Measurements from ENCODE around the gene GPC6. TPM values are rescaled to one million over a fixed set of nuclear protein-coding genes. Genes with fewer than 3 reads are reported as not detected.
"Not testable (repeated sequence)": the region's sequence is repeated elsewhere in the genome, so short reads cannot be mapped to it uniquely, and the experiment has no call there.

The GPC6 gene
- polyA plus RNA-seq, 6 donors from 2014 or later, result not detected

- not testable (repeated sequence) for H3K4me3 Mint-ChIP-seq; H3K4me1 Mint-ChIP-seq; DNase-seq; H3K27me3 Mint-ChIP-seq; ATAC-seq (ENCODE audit: low read depth in 2 of 2); H3K36me3 Mint-ChIP-seq; H3K27ac Mint-ChIP-seq
- peaks cover 0 to 16% (median 3%) of the 10 kb centered on the region in 7 donors for H3K9me3 Mint-ChIP-seq
These were observed 97.3 kb downstream of the GPC6 start for GRCh38 chr13:93323880-93324279.

DNA sequence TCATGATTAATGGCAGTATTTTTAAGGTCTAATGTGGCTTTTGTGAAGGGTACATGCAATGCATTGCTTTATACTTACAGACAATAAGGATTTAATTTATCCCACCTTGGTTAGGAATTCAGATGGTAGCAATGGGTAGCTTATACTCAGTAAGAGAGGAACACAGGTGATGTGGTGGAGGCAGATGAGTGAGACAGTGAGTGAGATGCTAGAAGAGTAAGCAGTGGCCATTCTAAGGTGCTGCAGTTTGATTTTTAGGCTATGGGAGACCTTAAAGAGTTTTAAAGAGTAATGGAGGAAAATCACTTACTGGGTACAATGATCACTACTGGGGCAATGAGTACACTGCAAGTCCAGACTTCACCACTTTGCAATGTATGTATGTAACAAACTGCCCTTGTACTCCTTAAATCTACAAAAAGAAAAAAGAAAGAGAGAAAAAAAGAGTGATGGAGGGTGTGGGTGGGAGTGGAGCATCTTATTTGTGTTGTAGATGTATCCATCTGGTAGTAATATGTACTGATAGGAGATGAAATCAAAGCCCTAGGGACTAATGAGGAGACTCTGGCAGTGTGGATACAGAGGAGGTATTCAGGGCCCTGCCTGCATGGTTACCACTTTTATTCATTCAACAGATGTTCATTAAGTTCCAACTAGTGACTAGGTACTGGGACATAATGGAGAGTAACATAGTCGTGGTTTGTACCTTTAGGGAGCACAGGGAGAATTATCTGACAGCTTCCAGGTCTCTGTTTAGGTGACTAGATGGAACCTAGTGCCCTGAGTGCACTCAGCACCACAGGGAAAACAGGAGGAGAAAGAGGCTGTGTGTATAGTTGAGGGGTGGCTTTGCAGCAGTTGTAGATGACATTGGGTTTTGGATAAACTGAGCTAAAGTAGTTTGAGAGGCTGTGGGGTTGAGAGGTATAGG, 99.0 kb downstream of the GPC6 start:
- Mint-ChIP-seq H3K4me3 (no peak overlapping the region), H3K9me3 (peaks cover 1 to 16% (median 3%) of the 10 kb centered on the region in 7 donors), H3K36me3 (no peaks in the 10 kb centered on the region), H3K4me1 (no peaks in the 10 kb centered on the region), H3K27ac (no peak overlapping the region), H3K27me3 (no peaks in the 10 kb centered on the region)
- ATAC-seq (ENCODE audit: low read depth in 2 of 2) (no peak), DNase-seq (no peak)

DNA sequence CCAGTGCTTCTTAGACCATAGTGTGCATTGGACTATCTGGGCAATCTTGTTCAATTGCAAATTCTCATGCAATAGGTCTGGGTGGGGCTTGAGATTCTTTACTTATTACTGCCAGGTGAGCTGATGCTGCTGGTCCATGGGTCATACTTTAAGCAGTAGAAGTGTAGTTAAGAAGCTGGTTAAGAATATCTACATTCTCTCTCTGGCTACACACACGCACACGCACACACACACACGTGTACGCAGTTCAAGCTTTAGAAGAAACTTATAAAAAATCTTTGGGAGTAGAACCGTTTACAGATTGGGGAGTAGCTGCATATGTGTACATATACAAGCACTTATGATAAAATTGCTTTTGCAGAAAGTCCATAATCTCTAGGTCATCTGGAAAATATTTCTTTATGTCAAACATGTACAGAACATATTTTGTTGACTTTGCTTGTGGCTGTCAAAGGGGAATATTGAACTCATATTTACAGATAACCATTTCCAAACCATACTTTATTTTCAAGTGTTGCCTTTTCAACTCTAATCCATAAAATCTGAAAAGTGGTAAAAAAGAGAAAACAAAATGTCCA, 99.7 kb downstream of the GPC6 start:
- Mint-ChIP-seq H3K9me3 (peaks cover under 1 to 16% (median 3%) of the 10 kb centered on the region in 7 donors), H3K27ac (no peak overlapping the region), H3K36me3 (no peaks in the 10 kb centered on the region), H3K27me3 (no peaks in the 10 kb centered on the region), H3K4me3 (no peak overlapping the region), H3K4me1 (no peaks in the 10 kb centered on the region)
- DNase-seq (no peak), ATAC-seq (ENCODE audit: low read depth in 2 of 2) (no peak)

DNA sequence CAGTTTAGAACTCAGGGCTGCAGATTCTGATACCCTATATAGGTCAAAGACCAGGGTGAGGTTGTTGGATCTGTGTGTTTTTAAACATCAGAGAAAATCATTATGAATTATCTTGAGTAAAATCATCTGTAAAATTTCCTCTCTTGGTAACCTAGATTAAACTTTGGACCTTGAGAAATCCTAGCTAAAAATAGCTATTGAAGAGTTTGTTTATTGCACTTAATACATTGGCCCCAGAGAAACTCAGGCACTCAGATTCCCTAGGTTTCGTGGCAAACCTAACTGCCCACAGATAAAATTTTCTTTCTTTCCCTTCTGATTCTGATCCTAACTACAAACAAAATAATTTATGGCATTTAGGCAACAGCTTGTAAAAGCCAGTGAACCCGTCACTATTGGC, 102.3 kb downstream of the GPC6 start:
- Mint-ChIP-seq H3K4me3 (no peak overlapping the region), H3K27ac (no peak overlapping the region), H3K9me3 (peaks cover 0 to 15% (median 3%) of the 10 kb centered on the region in 7 donors), H3K36me3 (no peaks in the 10 kb centered on the region), H3K4me1 (no peaks in the 10 kb centered on the region), H3K27me3 (no peaks in the 10 kb centered on the region)
- no peak for ATAC-seq (ENCODE audit: low read depth in 2 of 2)
- DNase-seq, result no peak

DNA sequence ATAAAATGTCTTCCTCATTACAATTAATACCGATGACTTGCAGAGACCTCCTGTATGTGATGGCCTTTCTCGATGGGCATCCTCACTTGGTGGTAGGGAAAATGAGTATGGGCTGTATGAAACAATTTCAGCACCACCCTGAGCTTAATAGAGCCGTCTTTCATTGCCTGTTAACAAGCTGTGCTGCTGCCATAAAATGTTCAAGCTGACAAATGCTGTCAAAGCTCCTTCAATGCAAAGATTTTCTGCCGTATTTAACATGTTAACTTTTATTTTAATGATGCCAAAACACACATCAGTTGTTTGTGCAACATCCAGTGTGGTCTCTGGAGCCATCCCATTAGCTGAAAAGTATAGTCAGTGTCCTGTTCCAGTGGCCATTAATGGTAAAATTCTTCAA, 110.1 kb downstream of the GPC6 start:
- H3K4me3 Mint-ChIP-seq, result no peak overlapping the region
- no peak for DNase-seq
- peaks cover 0 to 23% (median 4%) of the 10 kb centered on the region in 7 donors for H3K9me3 Mint-ChIP-seq
- H3K36me3 Mint-ChIP-seq, result no peaks in the 10 kb centered on the region
- no peaks in the 10 kb centered on the region for H3K27me3 Mint-ChIP-seq
- no peak overlapping the region for H3K27ac Mint-ChIP-seq
- no peak for ATAC-seq (ENCODE audit: low read depth in 2 of 2)
- no peaks in the 10 kb centered on the region for H3K4me1 Mint-ChIP-seq

DNA sequence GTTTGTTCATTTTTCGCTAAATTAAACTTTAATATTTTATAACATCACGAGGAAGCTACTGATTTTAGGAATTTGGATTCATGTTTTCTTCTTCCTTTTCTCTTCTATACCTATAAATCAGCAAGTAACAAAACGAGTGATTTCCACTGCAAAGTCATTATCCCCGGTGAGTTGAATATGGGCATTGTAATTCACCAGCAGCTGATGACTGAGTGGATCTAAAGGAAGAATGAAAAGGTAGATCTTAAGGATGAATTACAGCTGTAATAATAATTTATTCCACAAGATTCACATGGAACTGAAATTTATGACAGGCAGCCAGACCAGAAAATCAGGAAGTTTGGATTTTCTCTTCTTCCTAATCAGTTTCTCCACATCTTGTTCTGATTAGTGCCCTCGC, 111.4 kb downstream of the GPC6 start:
- Mint-ChIP-seq H3K27ac (no peak overlapping the region), H3K9me3 (peaks cover 0 to 17% (median 7%) of the 10 kb centered on the region in 7 donors), H3K36me3 (no peaks in the 10 kb centered on the region)

GRCh38 chr13:93338906-93339305, 112.3 kb downstream of the GPC6 start:
- no peak overlapping the region for H3K27ac Mint-ChIP-seq

More for the DNA sequence above, 111.4 kb downstream of the GPC6 start:
- Mint-ChIP-seq H3K4me3 (no peak overlapping the region), H3K4me1 (no peaks in the 10 kb centered on the region), H3K27me3 (no peaks in the 10 kb centered on the region)
- ATAC-seq (ENCODE audit: low read depth in 2 of 2), result no peak
- no peak for DNase-seq

DNA sequence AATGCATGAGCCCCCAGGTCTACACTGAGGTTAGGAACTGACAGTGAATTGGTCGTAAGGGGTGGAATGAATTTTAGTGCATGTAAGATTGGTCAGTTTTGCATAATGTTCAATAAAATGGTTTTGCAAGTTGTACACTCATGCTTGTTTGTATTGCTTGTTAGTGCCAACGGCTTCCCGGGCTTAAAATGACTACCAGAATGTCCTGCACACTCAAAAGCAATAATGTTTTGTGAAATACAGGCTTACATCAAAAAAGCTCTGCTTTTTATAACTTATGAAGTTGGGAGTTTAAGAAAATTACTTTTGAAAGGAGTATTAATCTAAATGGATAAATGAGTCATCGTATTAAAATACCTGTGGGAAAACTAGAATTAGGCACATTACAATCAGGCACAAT, 112.9 kb downstream of the GPC6 start:
- ATAC-seq (ENCODE audit: low read depth in 2 of 2) (no peak), DNase-seq (no peak)
- H3K4me3 Mint-ChIP-seq, result no peak overlapping the region
- H3K27me3 Mint-ChIP-seq, result no peaks in the 10 kb centered on the region
- no peak overlapping the region for H3K27ac Mint-ChIP-seq
- no peaks in the 10 kb centered on the region for H3K4me1 Mint-ChIP-seq
- no peaks in the 10 kb centered on the region for H3K36me3 Mint-ChIP-seq
- peaks cover 0 to 18% (median 12%) of the 10 kb centered on the region in 7 donors for H3K9me3 Mint-ChIP-seq

More at GRCh38 chr13:93338906-93339305, 112.3 kb downstream of the GPC6 start:
- ATAC-seq (ENCODE audit: low read depth in 2 of 2), result no peak
- DNase-seq, result no peak
- H3K36me3 Mint-ChIP-seq, result no peaks in the 10 kb centered on the region
- no peaks in the 10 kb centered on the region for H3K4me1 Mint-ChIP-seq
- no peaks in the 10 kb centered on the region for H3K27me3 Mint-ChIP-seq
- H3K9me3 Mint-ChIP-seq, result peaks cover 0 to 16% (median 12%) of the 10 kb centered on the region in 7 donors
- no peak overlapping the region for H3K4me3 Mint-ChIP-seq

GRCh38 chr13:93341517-93341916, 114.9 kb downstream of the GPC6 start:
- Mint-ChIP-seq H3K27me3 (no peaks in the 10 kb centered on the region), H3K27ac (no peak overlapping the region), H3K4me3 (no peak overlapping the region), H3K36me3 (no peaks in the 10 kb centered on the region), H3K4me1 (no peaks in the 10 kb centered on the region), H3K9me3 (peaks cover 0 to 18% (median 6%) of the 10 kb centered on the region in 7 donors)
- no peak for ATAC-seq (ENCODE audit: low read depth in 2 of 2)
- DNase-seq, result no peak

DNA sequence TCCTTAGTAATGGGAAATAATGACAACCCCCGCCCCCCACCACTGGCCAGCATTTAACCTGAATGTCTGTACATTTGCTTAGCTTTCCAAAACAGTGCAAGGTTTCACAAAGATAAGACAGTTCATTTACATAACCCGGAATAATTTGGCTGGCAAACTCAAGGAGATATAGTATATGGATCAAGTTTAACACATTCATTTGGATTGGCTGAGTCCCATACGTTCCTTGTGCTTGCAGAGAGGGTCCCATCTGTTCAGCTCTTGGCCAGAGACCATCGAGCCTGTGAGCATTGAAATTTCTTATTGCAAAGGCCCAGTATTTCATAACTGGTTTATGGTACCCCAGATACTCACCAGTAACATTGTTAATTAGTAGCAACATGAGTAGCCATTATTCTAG, 116.5 kb downstream of the GPC6 start:
- H3K4me3 Mint-ChIP-seq, result no peak overlapping the region
- no peak overlapping the region for H3K27ac Mint-ChIP-seq
- no peaks in the 10 kb centered on the region for H3K36me3 Mint-ChIP-seq
- DNase-seq, result no peak
- H3K4me1 Mint-ChIP-seq, result no peaks in the 10 kb centered on the region
- no peaks in the 10 kb centered on the region for H3K27me3 Mint-ChIP-seq
- no peak for ATAC-seq (ENCODE audit: low read depth in 2 of 2)
- peaks cover 0 to 21% (median 8%) of the 10 kb centered on the region in 7 donors for H3K9me3 Mint-ChIP-seq

DNA sequence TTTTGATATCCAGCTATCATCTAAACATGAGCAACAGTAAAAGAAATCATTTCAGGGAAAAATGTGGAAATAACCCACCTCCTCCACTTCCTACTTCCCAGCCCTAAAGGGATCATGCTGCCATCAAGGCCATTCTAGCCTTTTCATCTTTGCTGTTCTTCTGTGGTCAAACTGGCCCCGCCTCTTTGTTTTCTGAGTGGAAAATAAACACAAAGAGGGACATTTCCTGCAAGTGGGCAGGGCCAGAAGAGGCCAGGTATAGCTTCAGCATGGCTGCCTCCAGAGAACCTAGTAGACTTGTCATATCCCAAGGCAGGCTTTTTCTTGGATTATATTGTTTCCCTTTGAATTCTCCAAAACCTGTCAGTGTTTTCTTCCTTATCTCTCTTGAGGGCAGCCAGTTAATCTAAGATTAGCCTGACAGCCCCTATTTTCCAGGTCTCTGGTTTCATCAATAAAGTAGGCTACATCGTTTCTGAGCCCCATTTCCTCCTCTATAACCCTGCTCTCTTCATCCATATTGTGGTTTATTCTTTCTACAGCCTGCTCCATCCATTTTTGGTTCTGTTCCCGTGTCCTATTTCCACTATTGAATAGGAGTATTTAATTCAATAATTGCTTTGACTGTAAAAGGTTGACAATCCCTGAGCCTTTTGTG, 117.6 kb downstream of the GPC6 start:
- no peak for ATAC-seq (ENCODE audit: low read depth in 2 of 2)
- H3K36me3 Mint-ChIP-seq, result no peaks in the 10 kb centered on the region
- H3K27me3 Mint-ChIP-seq, result no peaks in the 10 kb centered on the region
- no peaks in the 10 kb centered on the region for H3K4me1 Mint-ChIP-seq
- H3K9me3 Mint-ChIP-seq, result peaks cover 0 to 21% (median 15%) of the 10 kb centered on the region in 7 donors
- H3K4me3 Mint-ChIP-seq, result no peak overlapping the region
- no peak for DNase-seq
- no peak overlapping the region for H3K27ac Mint-ChIP-seq

- Mint-ChIP-seq H3K4me1 (no peaks in the 10 kb centered on the region), H3K27ac (no peak overlapping the region), H3K4me3 (no peak overlapping the region), H3K27me3 (no peaks in the 10 kb centered on the region), H3K36me3 (no peaks in the 10 kb centered on the region), H3K9me3 (peaks cover 0 to 21% (median 11%) of the 10 kb centered on the region in 7 donors)
- no peak for ATAC-seq (ENCODE audit: low read depth in 2 of 2)
- no peak for DNase-seq
These were observed 118.4 kb downstream of the GPC6 start for GRCh38 chr13:93345024-93345423.

DNA sequence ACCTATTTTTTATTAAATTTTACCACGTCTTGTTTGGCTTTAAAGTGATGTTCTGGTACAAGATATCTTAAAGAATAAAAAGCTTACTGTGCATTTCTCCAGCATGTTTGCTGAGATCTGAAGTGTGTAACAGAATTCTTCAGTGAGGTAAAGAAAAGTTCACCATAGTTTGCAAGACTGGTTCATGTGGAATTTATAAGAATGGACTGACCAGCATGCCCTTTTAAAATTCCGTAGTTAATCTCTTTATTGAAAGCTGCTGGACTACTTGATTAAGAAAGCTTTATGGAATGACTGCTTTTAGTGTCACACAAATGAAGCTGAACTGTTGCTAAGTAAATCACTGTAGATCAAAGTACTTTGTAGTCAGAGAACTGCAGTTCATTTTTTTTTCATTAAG, 119.2 kb downstream of the GPC6 start:
- H3K9me3 Mint-ChIP-seq, result peaks cover 0 to 21% (median 11%) of the 10 kb centered on the region in 7 donors
- H3K27me3 Mint-ChIP-seq, result no peaks in the 10 kb centered on the region
- ATAC-seq (ENCODE audit: low read depth in 2 of 2), result no peak

GRCh38 chr13:93352616-93353015, 126.0 kb downstream of the GPC6 start:
- no peak for ATAC-seq (ENCODE audit: low read depth in 2 of 2)
- Mint-ChIP-seq H3K27me3 (no peaks in the 10 kb centered on the region), H3K9me3 (peaks cover 0 to 12% (median 7%) of the 10 kb centered on the region in 7 donors), H3K4me3 (no peak overlapping the region), H3K4me1 (no peaks in the 10 kb centered on the region), H3K36me3 (no peaks in the 10 kb centered on the region), H3K27ac (no peak overlapping the region)
- no peak for DNase-seq

More for the DNA sequence above, 119.2 kb downstream of the GPC6 start:
- DNase-seq, result no peak
- Mint-ChIP-seq H3K4me3 (no peak overlapping the region), H3K27ac (no peak overlapping the region), H3K36me3 (no peaks in the 10 kb centered on the region), H3K4me1 (no peaks in the 10 kb centered on the region)
